RPMI7951 (cell line): ENCODE results near the gene GEMIN8. TPM values are rescaled to one million over a fixed set of nuclear protein-coding genes. Genes with fewer than 3 reads are reported as not detected.

ENCODE experiments used
- DNase-seq: peaks from one replicate; pipeline ENCODE4 v3.0.0-alpha.2; 2012; ENCODE audit warnings: low read depth
- total RNA-seq: library from RNA; depleted of rRNA; stranded (reverse); fragments of >200 nt; shearing (Covaris generic); gene quantifications from 2 replicates; pipeline ENCODE4 v1.2.3, GENCODE V29; 2014; rRNA removed

Gene GEMIN8, protein sequence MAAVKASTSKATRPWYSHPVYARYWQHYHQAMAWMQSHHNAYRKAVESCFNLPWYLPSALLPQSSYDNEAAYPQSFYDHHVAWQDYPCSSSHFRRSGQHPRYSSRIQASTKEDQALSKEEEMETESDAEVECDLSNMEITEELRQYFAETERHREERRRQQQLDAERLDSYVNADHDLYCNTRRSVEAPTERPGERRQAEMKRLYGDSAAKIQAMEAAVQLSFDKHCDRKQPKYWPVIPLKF
- 18.5 and 20.1 TPM in 2 replicates for total RNA-seq

DNA sequence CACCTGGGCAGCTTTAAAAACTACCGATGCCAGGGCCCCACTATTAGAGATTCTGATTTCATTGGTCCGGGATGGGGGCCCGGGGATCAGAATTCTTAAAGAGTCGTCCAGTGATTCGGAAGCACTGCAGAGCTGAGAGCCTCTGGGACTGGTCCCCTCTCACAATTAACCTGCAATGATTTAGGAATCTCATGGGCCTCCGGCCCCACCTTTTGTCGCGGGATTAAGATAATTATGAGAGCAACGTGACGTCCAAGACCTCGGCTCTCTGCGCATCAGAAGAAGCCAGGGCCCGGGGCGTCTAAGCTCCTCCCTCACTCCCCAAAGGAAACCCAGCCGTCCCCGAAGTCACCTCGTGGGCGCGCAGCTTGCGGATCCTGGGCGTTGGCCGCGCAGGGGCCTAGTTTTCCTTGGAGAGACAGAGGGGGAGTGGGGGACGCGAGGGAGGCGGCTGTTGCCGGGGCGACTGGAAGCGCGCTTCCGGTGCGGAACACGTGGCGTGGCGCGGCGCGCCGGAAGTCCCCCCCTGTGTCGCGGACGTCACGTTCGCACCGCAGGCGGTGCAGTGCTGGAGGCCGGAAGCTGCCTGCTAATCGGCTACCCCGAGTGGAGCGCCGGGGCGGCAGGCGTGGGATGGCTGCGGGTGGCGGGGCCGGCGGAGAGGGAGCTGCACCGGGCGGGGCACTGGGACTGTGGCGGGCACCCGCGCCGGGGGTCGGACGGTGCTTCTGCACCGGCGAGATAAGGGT, at the start of gene GEMIN8:
TSS of gene GEMIN8 (minus strand) at position 468 of the 749 bp plus-strand sequence. CDS start 8,414 bp downstream, outside the sequence.
- DNase-seq: peak; percentile 91

DNA sequence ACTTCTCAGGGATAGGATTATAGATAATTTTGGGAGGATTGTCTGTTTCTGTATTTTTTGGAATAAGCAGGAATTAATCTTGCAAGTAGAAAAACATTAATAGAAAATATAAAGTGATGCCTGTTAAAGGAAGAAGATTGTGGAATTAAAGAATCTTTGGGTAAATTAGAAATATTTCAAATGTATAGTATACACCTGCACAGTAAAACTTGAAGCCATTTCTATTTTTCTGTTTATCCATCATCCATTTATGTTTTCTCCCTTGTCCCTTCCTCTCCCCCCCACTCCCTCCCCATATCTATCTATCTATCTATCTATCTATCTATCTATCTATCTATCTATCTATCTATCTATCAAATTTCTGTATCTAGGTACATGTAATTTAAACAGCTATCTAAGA, 46.9 kb upstream of the GEMIN8 start:
- no peak for DNase-seq

DNA sequence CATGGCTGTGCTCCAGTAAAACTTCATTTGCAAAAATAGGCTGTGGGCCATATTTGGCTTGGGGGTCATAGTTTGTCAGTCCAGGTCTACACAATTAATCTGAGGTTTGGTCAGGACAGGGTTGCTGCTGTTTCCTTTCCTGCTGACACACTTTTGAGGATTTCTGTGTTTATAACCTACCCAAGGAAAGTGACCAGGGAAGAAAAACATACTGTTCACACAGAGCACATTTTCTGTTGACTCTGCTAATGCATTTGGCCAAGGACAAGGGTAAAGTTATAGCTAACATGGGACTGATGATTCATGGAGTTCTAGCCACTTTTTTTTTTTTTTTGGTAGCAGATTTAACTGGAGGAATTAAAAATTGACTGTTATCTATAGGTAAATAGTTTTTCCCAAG, 43.9 kb upstream of the GEMIN8 start:
- no peak for DNase-seq

DNA sequence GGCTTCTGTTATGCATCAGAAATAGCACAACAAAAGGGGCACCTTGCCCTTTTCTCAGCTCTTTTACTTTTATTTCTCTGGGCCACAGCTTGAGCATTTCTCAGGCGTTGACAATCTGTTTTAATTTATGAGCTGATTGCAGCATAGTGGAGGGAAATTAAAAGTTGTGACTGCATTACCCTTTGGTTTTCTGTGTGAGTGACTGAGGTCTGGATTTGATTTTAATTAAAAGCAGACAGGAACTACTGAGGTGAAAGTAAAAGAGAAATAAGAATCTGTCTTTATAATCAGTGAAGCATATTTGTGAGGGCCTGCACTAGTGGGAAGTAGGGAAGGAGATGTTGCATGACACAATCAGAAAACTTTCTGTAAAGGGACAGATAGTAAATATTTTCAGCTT, 43.4 kb upstream of the GEMIN8 start:
- DNase-seq: no peak

DNA sequence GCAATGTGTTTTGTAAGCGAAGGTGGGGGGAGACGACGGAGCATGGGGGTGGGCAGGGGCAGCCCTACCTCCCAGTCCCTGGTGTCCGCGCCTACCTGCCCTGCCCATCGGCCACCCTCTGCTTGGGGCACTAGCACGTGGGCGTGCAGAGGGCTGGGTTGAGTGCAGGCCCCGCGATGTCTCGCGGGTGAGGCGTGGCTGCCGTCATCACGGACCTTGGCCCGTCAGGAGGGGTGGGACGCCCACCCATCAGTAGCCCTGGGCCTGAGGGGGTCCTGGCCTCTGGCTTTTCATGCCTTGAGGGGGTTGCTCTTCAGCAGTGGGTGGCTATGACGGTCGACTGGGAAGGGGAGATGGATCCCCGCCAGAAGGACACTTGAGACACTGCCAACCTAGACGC, 36.1 kb upstream of the GEMIN8 start:
- DNase-seq: no peak

DNA sequence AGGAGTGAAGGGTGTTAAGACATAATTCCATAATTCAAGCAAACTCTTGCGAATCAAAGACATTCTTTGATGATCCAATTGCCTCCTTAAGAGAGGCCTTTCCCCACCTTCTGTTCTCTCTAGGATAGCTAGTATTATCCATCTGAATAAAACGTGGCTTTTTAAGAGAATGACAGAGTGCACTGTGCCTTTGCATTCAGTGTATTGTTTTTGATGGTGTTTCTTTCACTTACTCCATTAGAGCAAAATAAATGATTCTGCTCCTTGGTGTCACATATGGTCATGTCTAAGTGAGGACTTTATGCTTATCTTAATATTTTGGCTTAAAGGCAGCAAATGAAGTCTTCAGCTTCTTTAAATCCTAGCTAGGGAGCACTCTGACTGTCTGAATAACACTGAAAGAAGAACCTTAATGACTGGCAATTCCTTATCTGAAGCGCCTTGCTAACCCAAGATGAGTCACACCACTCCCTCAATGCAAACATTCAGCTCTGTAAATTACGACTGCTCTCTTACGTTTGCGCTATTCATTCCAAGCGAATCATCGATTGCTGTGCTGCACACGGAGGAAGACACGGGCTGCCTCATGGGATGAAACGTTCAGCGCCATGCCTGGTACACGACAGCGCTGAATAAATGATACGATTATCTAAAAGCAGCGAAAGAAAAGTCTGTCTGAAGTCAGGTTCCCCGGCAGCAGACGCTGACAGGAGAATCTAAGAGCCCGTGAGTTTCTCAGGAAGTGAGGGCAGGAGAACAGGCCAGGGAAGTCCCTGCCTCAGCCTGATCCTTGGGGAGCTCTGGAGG, 35.1 kb upstream of the GEMIN8 start:
- peak; percentile 67 for DNase-seq

DNA sequence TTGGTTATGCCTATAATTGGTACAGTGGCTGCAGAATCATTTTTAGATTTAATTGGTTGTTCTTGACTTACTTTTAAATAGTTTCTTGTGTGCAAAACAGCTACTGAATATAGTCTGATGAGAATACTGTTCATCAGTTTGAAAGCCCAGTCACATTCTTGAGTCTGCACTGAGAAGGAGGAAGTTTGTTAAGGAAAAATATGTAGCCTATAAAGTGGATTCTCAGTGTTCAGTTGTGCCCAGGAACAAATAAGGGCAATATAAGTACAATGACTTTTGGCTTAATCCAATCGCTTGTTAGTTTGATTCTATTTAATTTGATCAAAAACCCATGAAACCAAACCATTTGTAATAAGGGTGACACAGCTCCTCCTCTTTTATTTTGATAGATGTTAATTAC, 32.8 kb upstream of the GEMIN8 start:
- no peak for DNase-seq

DNA sequence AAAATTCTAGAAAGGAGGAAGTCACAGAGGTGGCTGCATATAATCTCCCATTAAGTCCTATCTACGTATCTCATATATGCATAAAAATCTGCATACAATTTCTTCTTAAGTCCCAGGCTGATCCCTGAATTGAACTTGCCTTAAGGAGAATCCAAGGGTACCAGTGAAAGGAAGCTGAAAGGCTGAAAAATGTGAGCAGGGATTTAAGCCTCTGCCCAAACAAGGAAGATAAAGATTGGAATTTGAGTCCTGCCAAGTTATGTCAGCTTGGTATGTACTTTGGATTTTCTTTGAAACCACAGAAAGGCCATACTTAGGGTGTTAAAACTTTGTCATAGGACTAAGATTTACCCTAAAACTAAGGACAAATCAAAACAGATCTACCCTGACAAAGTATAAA, 26.5 kb upstream of the GEMIN8 start:
- no peak for DNase-seq

DNA sequence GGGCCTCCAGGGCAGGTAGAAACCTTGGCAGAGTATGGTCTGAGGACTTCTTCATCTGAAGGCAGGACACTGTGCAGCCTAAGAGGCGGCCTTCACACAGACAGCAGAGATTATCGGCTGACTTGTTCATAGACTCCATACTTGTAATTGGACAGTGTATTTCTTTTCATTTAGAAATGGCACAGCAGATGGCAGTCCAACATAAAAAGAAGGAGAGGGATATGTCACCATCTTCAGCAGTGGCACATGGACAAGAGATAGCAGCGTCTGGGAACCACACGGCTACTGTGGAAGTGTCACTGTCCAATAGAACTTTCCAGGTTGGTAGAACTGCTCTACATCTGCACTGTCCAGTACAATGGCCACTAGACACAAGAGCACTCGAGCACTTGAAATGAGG, 21.7 kb upstream of the GEMIN8 start:
- peak; percentile 17 for DNase-seq

DNA sequence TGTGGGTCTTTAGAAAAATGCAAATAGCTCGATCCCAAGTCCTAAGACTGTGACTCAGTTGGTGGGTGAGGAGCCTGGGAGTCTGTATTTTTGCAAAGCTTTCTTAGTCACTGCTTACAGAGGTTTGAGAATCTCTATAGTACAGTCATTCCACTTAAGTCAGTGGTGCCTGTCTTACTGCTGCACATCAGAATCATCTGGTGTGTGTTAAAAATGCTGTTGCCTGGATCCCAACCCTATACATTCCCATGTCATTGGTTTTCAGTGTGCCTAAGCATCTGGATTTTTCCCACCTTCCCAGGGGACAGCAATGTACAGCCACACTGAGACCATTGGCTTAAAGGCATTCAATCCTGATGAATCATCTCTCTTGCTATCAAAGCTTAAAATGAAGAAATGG, 21.0 kb upstream of the GEMIN8 start:
- no peak for DNase-seq

DNA sequence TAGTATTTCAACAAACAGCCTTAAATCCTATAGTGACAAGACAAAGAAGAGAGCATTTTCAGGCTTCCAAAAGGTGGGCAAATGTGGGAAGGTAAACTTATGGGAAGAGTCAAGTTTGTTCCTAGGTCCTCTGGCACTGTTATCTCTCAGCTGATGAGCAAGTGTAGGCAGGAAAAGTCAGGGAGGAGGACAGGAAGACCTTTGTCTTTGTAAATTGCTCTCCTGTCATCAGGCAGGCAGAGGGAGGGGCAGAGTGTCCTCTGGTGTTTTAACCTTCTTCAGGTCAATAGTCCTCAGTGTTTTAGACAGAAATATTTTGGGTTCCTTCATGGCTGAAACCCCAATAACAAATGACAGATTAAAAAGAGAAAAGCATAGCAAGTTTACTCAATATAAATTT, 13.5 kb upstream of the GEMIN8 start:
- no peak for DNase-seq

DNA sequence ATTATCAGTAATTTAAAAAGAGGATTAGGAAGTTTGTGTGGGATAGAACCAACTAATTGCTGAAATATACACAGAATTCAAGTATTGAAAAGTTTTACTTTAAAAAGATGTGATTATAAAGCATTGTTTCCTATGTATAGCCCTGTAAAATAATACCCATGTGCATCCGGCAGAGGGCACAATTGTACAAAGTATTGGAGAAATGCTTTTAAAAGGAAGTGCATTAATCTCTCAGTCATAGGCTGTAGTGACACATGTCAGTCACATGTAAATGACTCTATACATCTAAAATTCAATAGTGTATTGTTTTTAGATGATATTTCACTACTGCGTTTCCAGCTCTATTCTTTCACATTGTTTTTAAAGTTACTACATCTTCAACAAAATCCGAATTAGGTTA, 9.7 kb upstream of the GEMIN8 start:
- peak; percentile 35 for DNase-seq

DNA sequence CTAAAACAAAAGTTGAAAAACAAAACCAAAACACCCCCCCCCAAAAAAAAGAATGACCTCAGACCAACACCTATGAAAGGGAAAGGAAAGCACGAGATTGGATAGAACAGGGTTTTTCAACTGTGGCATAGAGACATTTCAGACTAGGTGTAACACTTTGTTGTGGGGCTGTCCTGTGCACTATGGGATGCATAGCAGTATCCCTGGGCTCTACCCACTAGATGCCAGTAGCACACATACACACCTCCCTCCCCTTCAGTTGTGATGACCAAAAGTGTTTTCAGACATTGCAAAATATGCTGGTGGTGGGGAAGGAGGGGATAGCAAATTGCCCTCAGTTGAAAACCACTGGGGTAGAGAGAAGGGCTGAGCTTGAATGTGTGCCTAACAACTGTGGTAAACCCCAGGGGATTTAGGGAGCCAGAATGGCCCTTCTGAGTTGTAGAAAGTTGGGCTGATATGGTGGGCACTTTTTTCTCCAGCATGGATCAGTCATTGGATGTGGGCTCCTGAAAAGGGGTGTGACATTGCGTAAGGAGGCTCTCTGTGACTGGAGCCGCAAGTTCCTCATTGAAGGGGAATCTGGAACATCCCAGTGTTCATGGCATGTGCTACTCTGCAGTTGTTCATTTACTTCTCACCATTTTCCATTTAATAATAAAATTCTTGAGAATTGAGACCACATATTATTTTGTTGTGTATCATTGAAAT, 8.8 kb upstream of the GEMIN8 start:
- DNase-seq: no peak

DNA sequence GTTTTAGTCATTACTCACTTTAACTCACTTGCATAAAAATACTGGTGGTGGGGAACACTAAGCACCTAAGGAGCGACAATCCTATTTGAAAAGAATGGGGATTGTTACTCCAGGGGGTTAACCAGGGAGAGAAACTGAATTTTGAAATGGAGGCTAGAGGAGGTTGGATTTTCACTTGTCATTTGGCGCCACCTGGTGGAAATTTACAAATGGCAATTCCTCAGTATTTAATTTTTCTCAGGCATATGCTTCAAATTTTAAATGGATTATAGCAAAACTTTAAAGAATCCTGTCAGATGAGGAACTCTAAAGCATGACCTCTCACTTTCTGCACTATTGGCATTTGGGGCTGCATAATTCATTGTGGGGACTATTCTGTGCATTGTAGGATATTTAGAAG, 2.7 kb upstream of the GEMIN8 start:
- peak; percentile 47 for DNase-seq

DNA sequence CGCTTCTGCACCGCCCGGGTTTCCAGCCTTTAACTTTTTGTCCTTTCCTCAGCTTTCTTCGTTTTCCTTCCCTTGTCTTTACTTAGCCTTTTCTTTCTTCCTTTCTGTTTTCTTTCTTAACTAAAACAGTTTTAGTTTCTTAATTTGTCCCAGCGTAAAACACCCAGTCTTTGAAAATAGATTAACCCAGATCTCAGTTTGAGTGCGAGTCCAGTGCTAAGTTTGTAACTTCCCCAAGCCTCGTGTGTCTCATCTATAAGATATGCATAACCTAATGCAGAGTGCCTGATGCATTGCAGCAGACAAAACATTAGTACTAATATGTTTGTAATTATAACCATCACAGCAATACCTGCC, 460 bp upstream of the GEMIN8 start:
- DNase-seq: peak; percentile 19

DNA sequence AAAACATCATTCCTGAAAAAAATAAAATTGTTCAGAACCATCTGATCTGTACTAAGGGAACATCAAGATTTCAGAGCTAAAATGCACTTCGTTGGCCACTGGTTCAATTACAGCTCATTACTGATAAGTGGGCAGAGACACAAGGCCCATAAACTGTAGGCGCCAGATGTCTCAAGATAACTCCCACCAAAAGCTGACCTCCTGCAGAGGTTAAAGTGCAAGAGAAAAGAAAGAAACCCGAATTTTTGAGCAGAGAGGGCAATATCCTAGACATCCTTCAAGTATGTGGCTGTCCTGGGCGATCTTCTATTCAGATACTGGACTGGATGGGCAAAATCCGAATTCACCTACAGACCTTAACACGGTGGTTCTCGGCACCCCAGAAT, 660 bp downstream of the GEMIN8 start:
- DNase-seq: peak; percentile 5

DNA sequence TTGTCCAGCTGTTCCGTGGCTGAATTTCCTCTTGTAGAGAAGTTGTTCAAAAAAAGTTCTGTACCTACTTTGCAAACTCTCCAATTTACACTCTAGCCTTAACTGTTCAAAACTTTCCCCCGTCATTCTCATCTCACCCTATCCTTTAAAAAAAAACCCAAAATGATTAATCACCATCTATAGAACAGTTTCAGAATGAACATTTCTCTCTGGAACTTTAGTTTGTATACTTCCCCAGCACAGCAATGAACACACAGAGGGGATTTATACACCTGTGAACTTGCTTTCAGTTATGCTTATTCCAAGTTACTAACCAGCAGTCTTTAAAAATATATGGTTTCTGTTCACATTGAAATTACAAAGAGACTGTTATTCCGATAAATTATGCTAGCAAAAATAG, 1.2 kb downstream of the GEMIN8 start:
- no peak for DNase-seq

DNA sequence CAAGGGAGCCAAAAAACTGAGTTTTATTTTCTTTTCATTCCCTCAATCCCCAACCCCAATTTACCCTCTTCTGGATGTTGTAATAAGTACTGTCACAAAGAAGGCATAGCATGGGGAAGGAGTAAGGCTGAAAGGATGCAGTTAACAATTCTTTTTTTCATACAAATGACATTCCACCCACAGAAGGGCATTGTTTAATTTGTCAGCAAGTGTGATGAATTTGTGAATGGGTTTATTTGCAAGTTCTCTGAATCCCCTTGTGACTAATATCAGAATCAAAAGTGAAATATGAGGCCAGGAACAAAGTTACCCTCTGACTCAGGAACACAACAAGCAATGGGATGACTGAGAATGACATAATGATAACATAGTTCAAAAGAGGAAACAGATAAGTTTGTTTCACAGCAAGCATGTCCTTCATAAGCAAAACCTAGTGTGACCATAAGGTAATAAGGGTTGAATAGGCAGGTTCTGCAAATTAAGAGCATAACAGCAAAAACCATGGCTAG, 2.1 kb downstream of the GEMIN8 start:
- peak; percentile 47 for DNase-seq

DNA sequence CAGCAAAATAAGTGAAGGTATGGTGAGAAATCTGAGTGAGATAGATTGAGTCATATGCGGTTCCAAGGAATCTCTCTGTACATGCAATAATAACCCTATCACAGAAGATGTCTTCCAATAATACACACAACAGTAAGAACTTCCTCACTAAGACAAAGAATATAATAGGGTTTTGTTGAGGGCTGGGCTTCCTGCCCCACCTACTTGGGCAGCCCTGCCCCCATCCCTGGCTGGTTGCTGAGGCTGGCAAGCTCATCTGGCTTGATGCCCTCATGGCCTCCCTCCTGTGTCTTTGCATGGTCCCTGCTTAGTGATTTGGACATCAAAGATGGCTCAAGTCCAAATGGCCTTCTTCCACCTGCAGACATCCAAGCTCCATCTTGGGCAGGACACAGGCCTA, 2.7 kb downstream of the GEMIN8 start:
- peak; percentile 31 for DNase-seq

DNA sequence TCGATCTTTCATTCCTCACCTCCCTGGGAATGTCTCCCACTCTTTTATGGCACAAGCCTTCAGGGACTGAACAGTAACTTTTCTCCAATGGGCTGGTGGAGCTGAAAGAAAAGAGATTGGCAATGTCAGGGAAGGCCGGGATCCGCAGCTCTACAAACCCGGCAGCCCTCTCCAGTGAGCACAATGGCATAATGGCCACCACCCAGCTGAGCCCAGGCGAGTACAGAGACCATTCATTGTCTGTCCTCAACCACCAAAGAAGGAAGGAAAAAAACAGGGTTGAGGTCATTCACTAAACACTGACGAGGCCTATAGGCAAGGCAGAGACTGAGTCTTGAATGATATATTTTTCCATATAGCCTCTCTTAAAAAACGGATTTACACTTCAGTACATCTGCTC, 3.6 kb downstream of the GEMIN8 start:
- no peak for DNase-seq

DNA sequence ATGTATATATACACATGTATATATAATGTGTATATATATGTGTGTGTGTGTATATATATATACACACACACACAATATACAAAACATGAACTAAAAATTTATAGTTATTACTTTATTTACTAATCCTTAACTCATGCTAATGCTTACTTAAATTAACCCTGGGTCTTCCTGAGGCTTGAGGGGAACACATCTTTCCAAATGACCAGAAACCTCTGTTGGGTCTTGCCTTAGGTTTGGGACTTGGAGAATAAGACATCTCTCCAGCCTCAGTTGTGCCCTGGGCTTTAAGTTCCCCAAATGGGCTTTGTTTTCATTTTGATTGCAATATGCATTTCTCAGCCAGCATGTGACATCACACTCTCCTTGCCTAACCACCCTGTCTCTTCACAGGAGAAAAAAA, 7.7 kb downstream of the GEMIN8 start:
- DNase-seq: no peak

DNA sequence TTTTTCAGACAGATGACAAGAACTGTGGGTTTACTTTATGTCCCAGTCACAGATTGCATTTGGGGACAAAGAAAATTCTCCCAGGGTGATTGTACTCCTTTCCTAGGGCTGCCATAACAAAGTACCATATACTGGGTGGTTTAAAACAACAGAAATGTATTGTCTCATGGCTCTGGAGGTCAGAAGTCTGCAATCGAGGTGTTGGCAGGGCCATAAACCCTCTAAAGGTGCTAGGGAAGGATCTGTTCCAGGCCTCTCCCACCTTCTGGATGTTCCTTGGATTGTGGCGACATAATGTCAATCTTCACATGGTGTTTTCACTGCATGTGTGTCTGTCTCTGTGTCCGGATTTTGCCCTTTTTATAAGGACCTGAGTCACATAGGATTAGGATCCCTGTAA, 12.3 kb downstream of the GEMIN8 start:
- no peak for DNase-seq
